ENCODE data around the gene SYPL2. TPM values are rescaled to one million over a fixed set of nuclear protein-coding genes. Genes with fewer than 3 reads are reported as not detected.

Gene SYPL2
- total and polyA plus RNA-seq, 2 of the 8 experiments (the other 6 are each of a cell fraction or from before 2014, with no cell fraction given) = 1.5 TPM

GRCh38 chr1:109423498-109423897 is 42.8 kb upstream of the SYPL2 start:
- Histone ChIP-seq H3K23me2 (ENCODE audit: low read depth, low read length) (no peaks in the 10 kb centered on the region; the same call in none of the 2 replicates), H3K79me2 (ENCODE audit: control insufficient read depth in 1 of 2, insufficient read depth in 2 of 2, low read length in 2 of 2) (peaks cover 12 to 59% of the 10 kb centered on the region in 2 experiments), H3K4ac (replicated peaks; ENCODE audit: insufficient read length, low read depth, low read length) (no peak overlapping the region), H3K18ac (ENCODE audit: extremely low read depth, low read length) (no peak overlapping the region), H3K27ac (ENCODE audit: low read depth, low read length) (no peak overlapping the region), H3K4me2 (ENCODE audit: insufficient read depth in 1 of 2, low read depth in 2 of 2, low read length in 2 of 2) (no peak overlapping the region), H3K23ac (ENCODE audit: insufficient read length) (no peak overlapping the region), H2BK20ac (ENCODE audit: low read length) (no peak overlapping the region), H4K20me1 (replicated peaks in 1 of 2; ENCODE audit: control insufficient read depth in 1 of 2, insufficient read depth in 2 of 2, low read length in 2 of 2) (peaks cover 6% of the 10 kb centered on the region in 2 experiments), H4K91ac (replicated peaks; ENCODE audit: insufficient read length, low read length) (no peak overlapping the region), H2BK120ac (replicated peaks; ENCODE audit: low read depth, low read length) (no peak overlapping the region), H4K5ac (ENCODE audit: insufficient read length, low read depth, low read length) (no peak overlapping the region), H3K79me1 (ENCODE audit: low read depth, low read length) (peaks cover 2% of the 10 kb centered on the region), H4K8ac (ENCODE audit: extremely low read depth, insufficient read depth, low read length) (no peak overlapping the region), H3K9ac (replicated peaks in 1 of 4; ENCODE audit: extremely low read depth in 1 of 4, low read depth in 3 of 4, low read length in 3 of 4) (no peak overlapping the region), H3K14ac (ENCODE audit: insufficient read length) (no peak overlapping the region), H3K36me3 (ENCODE audit: control insufficient read depth in 2 of 4, insufficient read depth in 4 of 4, low read length in 3 of 4) (peaks cover 0 to 24% (median 10%) of the 10 kb centered on the region in 4 experiments; a peak in 6 of 8 replicates), H3K4me1 (replicated peaks in 1 of 4; ENCODE audit: control insufficient read depth in 3 of 4, insufficient read depth in 4 of 4, low read length in 3 of 4) (no peaks in the 10 kb centered on the region; a peak in 1 of 7 replicates), H2BK12ac (ENCODE audit: low read depth, low read length) (no peak overlapping the region), H3K9me3 (ENCODE audit: insufficient read depth in 2 of 2, low read depth in 1 of 2, low read length in 1 of 2) (no peaks in the 10 kb centered on the region), H3K27me3 (replicated peaks in 1 of 4; ENCODE audit: control insufficient read depth in 3 of 4, extremely low read depth in 1 of 4, insufficient read depth in 3 of 4, low read length in 3 of 4) (no peaks in the 10 kb centered on the region), H2AFZ (ENCODE audit: low read length) (no peak overlapping the region), H2BK5ac (ENCODE audit: low read depth, low read length) (no peak overlapping the region), H3K56ac (replicated peaks; ENCODE audit: insufficient read length, low read depth, low read length) (no peak overlapping the region), H2AK5ac (ENCODE audit: low read depth, low read length) (no peak overlapping the region), H3K4me3 (ENCODE audit: extremely low read depth in 1 of 4, insufficient read depth in 2 of 4, low read depth in 3 of 4, low read length in 4 of 4) (no peak overlapping the region), H2BK15ac (ENCODE audit: low read length) (no peak overlapping the region)
- DNase-seq (ENCODE audit: low read depth in 1 of 2, low spot score in 2 of 2) = no peak
- 89% methylated on average over 2 of the region's 2 CpGs; no CpG with 5 or more reads in 1 of the 2 experiments for WGBS, 2 experiments (ENCODE audit: extremely low coverage in 1 of 2, insufficient coverage in 1 of 2, insufficient read length in 1 of 2, insufficient replicate concordance in 2 of 2, low coverage in 1 of 2, low lambda C conversion rate in 2 of 2, missing lambda C conversion rate in 1 of 2)
- no peak for TF ChIP-seq CHD1 (IDR thresholded peaks at IDR 0.05; ENCODE audit: low read depth, low read length)
- no peak for TF ChIP-seq HDAC2 (IDR thresholded peaks at IDR 0.05; ENCODE audit: borderline replicate concordance in 1 of 2, low read depth in 2 of 2, low read length in 2 of 2)
- no peak for TF ChIP-seq SIN3A (conservative IDR thresholded peaks at IDR 0.05 in 1 of 2, IDR thresholded peaks at IDR 0.05 in 1 of 2; ENCODE audit: low read depth in 1 of 2, low read length in 2 of 2)
- POLR2A ChIA-PET (ENCODE audit: partially characterized antibody) = interaction anchor here (0.9 kb wide), 1 partner anchor 25 kb away, joined by 3 read pairs; no protein-coding TSS in a partner anchor
- no peak for FAIRE-seq
- CTCF ChIA-PET (ENCODE audit: partially characterized antibody) = interaction anchor here (0.6 to 4.8 kb wide), 2 partner anchors 110 to 207 kb away, joined by 3 to 34 read pairs; no protein-coding TSS in a partner anchor
